Measurements from ENCODE around the gene DLG2.
A peak's percentile ranks its signal among the peaks of the same experiment; 100 is the strongest.

Gene DLG2

GRCh38 chr11:84452211-84452610 is 1174.9 kb downstream of the DLG2 start:
- peak; percentile 48 for DNase-seq (ENCODE audit: low spot score)

- no peak for DNase-seq (ENCODE audit: low spot score)
Measured at GRCh38 chr11:84438565-84438964, 1188.6 kb downstream of the DLG2 start.

DNA sequence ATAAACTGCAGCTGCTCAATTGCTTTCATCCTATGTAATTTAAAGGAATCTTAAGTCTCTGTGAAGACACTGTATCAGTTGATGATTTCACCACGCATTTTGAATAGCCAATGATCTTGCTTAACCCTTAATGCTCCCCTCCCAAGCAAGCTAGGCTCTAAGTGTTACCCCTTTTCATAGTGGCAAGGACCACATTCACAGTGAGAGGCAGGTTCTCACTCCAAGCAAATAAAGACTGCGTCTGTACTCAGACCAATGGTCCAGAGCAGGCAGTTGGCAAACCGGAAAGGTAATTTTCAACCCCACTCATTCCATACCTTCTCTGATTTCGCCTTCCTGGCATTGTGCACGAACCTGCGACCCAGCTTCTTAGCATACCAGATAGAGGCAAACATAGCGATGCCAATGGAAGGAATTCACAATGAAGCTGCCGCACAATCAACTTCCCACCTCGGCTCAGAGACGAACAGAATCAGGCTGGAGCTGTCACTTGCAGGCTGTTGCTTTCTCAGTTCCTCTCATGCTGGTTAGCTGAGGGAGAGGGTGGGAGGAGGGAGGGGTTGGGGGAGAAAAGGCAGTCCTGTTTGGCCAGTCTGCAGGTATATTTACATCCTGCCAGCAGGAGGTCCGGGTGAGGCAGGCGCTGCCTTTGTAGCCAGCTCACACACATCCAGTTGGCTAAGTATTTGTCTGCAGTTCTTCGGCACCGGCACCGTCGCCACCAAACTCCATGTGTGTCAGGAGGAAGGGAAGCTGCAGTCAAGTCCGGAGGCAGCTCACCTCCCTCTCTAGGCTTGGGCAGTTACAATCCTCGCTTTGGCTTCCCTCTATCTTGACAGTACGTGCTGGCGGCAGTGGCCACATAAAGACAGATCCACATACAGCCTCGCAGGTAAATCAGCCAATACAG is 1189.8 kb downstream of the DLG2 start:
- DNase-seq (ENCODE audit: low spot score) = no peak

DNA sequence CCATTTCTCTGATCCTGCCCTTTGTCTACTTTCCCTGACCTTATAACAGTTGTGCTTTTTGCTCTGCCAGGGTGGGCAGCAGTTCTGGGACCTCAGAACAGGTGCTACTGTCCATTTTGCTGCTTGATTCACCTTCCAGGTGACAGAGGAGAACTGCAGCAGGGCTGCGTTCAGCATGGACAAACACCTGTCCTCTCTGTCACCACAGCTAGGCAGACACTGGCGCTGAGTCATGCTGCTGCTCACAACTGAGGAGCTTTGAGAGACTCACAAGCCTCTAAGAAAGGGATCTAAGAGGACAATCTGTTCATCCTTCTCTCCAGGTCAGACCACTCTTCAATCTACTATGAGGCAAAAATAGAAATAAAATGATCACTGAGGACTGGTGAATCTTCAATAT is 1196.5 kb downstream of the DLG2 start:
- peak; percentile 27 for DNase-seq (ENCODE audit: low spot score)

- no peak for DNase-seq (ENCODE audit: low spot score)
Measured at GRCh38 chr11:84425673-84426072, 1201.5 kb downstream of the DLG2 start.

DNA sequence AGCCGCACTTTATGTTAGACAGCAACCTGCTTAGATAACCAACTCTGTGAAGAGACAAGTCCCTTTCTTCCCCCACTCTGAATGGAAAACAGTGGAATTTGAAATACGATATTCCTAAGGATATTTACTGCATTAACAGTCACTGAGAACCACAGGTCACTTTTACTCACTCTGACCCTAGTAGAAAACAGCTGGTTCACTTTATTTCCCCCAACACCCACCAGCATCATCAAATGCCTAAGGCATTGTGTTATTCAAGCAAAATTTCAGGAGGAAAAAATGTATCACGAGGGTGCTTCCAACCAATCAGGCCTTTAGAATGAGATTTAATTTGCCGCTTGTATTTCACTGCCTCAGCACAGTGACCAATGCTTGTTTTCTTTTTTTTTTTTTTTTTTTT is 1206.9 kb downstream of the DLG2 start:
- DNase-seq (ENCODE audit: low spot score) = no peak

DNA sequence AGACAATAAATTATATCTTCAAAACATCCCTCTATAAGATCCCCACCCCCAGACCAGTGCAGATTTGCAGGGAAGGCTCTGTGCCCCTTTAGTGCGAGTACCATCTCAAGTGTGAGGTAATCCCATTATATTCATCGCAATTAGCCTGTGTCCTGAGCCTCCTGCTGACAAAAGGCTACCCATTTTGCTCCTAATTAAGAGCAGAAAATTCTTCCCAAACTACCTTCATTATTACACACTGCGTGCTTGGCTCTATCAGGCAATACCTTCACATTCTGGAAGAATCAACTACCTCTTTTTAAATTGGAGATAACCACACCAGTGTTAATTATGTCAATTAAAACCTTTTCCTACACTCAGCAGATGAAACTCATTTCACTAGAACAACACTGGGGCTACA is 1207.5 kb downstream of the DLG2 start:
- DNase-seq (ENCODE audit: low spot score) = peak; percentile 26

DNA sequence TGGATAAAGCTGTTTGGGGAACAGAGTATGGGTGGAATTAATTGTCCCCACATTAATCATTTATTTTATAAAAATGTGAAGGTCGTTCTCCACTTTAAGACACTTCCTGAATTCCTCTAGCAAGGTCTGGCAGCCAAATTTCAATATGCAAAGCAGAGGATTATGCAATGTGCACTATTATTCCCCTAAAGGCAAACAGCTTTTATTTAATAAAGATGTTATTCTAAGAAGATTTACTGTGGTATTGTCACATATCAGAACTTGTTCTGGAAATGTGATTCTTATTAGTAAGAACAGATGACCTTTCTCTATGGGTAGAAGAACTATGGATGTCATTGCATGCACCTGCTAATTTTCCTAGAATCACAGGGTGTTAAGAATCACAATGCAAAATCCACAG is 1212.2 kb downstream of the DLG2 start:
- DNase-seq (ENCODE audit: low spot score) = no peak

DNA sequence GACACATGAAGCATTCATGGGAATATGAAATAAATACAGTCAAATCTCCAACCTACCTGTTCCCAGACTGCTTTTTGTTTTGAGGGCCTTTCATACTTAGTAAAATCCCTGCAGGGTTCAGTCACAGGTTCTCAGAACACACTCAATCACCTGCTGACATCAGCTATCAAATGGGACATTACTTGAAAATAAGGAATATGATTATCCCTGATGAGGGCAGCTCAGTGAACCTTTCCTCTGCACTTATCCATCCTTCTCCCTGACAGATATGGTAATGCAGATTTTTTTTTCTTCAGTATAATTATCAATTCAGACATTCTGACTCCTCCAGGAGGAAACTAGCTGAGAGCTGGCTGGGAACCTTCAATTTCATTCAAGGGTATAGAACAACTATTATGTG is 1213.6 kb downstream of the DLG2 start:
- DNase-seq (ENCODE audit: low spot score) = no peak

- DNase-seq (ENCODE audit: low spot score) = no peak
Measured at GRCh38 chr11:84412862-84413261, 1214.3 kb downstream of the DLG2 start.

- no peak for DNase-seq (ENCODE audit: low spot score)
Measured at GRCh38 chr11:84408946-84409411, 1218.2 kb downstream of the DLG2 start.

GRCh38 chr11:84407091-84407490 is 1220.1 kb downstream of the DLG2 start:
- DNase-seq (ENCODE audit: low spot score) = peak; percentile 60

DNA sequence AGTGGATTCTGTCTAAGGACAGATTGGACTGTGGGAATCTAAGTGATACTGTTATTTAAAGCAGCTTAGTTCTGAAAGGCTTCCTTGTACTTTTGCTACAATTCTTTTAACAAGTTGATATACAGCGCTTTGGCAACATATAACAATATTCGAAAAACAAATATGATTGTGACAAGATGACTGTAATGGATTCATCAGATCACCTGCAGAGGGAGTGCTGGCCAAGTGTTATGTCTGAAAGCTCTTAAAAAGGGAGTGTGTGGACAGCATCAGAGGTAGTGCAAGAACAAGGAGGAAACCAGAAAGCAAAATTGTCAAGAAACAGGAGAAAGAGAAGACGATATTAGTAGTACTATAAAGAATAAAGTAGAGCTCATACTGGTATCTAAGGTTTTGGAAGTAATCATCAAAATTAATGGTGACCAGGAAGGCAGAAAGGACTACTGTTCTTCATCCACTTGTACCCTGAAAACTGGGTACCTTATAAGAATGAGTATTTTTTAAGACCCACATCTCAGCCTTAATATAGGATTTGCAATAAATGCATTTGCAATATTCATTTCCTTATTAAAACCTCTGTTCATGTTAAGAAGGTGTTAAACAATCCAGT is 1229.0 kb downstream of the DLG2 start:
- peak; percentile 58 for DNase-seq (ENCODE audit: low spot score)

GRCh38 chr11:84396521-84396920 is 1230.6 kb downstream of the DLG2 start:
- DNase-seq (ENCODE audit: low spot score) = no peak

DNA sequence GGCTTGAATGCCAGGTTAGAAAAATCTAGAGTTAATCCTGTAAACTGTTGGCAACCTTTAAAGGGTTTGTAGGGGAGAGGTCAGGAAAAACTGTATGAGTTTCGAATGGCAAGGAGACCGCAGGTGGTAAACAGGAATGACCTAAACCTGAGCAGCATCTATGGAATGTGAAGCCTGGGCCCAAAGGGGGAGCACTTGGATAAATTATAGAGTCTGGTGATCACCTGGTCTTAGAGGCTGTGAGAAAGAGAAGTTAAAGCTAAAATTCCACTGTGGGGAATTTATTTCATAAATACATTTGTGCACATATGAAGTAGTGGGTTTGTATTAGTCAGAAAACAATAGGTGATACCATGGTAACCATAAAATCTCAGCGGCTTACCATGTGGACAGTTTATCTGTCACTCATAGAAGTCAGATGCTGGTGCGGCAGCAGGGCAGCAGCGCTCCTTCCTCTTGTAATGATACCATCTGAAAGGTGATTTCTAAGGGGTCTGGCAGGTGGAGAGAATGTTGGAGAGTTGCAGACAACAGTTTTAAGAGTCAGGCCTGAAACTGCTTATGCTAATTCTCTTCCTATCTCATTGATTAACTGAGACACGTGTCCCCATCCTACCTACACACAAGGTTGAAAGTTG is 1236.6 kb downstream of the DLG2 start:
- DNase-seq (ENCODE audit: low spot score) = peak; percentile 44

GRCh38 chr11:84389696-84390095 is 1237.4 kb downstream of the DLG2 start:
- DNase-seq (ENCODE audit: low spot score) = no peak

DNA sequence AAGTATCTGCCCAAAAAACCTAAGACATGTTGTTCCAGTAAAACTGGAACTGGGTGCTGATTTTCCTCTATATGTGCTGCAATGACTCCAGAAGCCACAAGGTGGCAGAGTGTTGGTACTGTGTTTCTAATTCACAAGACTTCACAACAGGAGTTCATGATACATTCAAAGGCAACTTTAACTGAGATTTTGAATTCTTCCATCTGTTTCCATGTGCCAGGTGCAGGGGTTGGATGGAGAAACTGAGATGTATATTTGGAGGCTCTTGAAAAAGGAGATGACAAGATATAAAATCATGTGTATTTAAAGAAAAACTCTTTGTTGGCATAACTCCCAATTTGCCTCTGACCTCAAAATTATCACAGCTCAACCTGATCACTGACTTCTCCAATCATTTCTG is 1242.4 kb downstream of the DLG2 start:
- DNase-seq (ENCODE audit: low spot score) = peak; percentile 40

DNA sequence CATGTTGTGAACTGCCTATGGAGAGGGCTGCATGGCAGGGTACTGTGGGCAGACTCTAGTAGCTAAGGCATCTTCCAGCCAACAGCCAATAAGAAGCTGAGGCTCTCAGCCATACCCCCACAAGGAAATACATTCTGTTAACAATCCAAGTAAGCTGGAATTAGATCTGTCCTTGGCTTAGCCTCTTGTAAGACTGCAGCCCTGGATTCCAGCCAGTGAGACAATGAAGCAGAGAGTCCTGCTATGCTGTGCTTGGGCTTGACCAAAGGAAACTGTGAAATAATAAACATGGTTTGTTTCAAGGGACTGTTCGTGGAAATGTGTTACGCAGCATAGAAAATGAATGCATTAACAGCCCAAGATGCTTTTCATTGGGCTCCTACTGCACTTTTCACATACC is 1243.6 kb downstream of the DLG2 start:
- no peak for DNase-seq (ENCODE audit: low spot score)

DNA sequence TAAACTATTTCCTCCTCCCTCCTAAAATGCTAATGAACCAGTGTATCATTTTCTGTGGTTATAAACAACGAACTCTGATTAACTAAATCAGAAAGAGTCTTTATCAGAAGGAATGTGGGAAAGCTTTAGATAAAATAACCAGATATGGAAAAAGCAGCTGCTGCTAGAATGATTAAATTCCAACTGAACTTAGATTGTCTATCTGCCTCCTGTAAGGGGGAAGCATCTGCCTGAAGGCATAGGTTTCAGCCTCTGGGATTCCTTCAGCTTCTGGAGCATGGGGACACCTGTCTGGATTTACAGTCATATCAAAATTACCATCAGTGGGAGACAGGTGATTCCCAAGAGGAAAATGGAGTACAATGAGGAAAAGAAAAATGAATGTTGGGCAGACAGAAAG is 1245.5 kb downstream of the DLG2 start:
- DNase-seq (ENCODE audit: low spot score) = no peak

DNA sequence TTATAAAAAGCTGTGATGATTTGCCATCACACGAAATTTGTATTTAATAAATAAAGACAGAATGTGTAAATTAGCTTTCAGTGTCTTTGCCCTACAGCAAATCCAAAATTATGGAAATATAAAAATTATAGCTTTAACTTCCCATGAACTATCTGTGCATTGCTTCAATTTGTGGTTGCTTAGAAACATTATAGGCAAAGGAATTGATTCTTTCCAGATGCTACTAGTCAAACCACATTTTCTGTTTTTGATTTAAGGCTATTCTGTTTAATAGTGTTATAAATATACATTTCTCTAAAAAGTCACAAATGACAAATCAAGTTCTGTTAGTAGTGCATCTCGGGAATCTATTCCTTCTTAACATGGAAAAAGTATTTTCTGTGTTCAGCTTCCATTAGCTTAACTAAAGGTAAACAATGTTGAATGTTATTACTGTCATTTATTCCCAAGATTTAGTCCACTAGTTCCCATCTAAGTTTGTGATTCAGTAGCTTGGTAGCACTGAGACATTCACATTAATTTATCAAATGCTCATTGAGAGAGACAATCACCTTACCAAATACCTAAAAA is 1254.7 kb downstream of the DLG2 start:
- DNase-seq (ENCODE audit: low spot score) = no peak

DNA sequence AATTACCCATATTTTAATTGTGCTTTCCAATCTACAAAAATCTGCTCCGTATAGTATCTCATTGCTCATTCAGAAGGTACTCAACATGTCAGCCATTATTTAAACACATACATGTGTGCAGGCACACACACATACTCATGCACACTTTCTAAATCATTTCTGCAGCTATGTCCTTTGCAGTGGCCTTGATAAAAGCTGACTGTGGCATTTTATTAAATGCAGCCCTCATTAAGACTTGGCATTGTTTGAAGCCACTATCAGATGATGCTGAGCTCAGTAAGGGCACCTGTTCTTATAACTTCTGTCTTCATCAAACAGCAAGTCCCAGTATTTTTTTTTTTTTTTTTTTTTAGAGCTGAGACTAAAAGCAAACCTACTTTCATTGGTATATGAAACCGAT is 1269.1 kb downstream of the DLG2 start:
- no peak for DNase-seq (ENCODE audit: low spot score)

- no peak for DNase-seq (ENCODE audit: low spot score)
Measured at GRCh38 chr11:84355911-84356310, 1271.2 kb downstream of the DLG2 start.

DNA sequence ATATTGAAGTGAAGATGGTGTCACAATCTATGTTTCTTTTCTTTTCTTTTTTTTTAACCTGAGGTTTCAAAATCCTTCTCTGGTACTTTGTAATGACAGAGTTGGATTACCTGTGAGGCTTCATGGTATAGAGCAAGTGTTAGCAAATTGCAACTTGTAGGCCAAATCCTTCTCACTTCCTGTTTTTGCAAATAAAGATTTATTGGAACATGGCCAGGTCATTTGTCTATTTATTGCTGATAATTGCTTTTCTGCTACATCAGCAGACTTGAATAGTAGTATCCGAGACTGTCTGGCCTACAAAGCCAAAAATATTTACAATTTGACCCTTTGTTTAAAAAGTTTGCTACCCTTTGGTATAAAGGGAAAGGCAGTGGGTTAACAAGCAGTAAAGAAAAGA is 1281.5 kb downstream of the DLG2 start:
- no peak for DNase-seq (ENCODE audit: low spot score)

Measured in D341Med (cell line).